G401 (cell line): ENCODE results near the gene ISG15. TPM values are rescaled to one million over a fixed set of nuclear protein-coding genes. Genes with fewer than 3 reads are reported as not detected.
"Not testable (repeated sequence)": the region's sequence is repeated elsewhere in the genome, so short reads cannot be mapped to it uniquely, and the experiment has no call there.

Source experiments
- DNase-seq: peaks from one replicate; pipeline ENCODE4 v3.0.0-alpha.2; 2015; ENCODE audit warnings: low spot score
- in situ Hi-C: cut with HindIII; loops from 2 replicates; pipeline ENCODE4 v1.10.0; 2016; ENCODE audit warnings: low sequenced_read_pairs, mixed read lengths
- total RNA-seq: library from RNA; depleted of rRNA; stranded (reverse); fragments of >200 nt; shearing (Covaris generic); gene quantifications from 2 replicates; pipeline ENCODE4 v1.2.3, GENCODE V29; 2014

Gene ISG15
- total RNA-seq, 1 experiment from 2014 or later, result 213 TPM

- no peak for DNase-seq
- in situ Hi-C loops, result no loop called here
Measured at GRCh38 chr1:1004780-1005697, 8.3 kb upstream of the ISG15 start.

GRCh38 chr1:1005774-1006304 lies 7.5 kb upstream of the ISG15 start:
- in situ Hi-C loops, result no loop called here
- no peak for DNase-seq

- no peak for DNase-seq
- in situ Hi-C loops, result no loop called here
Measured at GRCh38 chr1:1006305-1007159, 6.8 kb upstream of the ISG15 start.

GRCh38 chr1:1010131-1010530 lies 3.2 kb upstream of the ISG15 start:
- in situ Hi-C loops, DNase-seq: not testable (repeated sequence)

- DNase-seq, result no peak
- in situ Hi-C loops, result no loop called here
Measured at GRCh38 chr1:1011396-1011949, 1.8 kb upstream of the ISG15 start.

GRCh38 chr1:1012736-1013104 lies 577 bp upstream of the ISG15 start:
- in situ Hi-C loops, result not testable (repeated sequence)

DNA sequence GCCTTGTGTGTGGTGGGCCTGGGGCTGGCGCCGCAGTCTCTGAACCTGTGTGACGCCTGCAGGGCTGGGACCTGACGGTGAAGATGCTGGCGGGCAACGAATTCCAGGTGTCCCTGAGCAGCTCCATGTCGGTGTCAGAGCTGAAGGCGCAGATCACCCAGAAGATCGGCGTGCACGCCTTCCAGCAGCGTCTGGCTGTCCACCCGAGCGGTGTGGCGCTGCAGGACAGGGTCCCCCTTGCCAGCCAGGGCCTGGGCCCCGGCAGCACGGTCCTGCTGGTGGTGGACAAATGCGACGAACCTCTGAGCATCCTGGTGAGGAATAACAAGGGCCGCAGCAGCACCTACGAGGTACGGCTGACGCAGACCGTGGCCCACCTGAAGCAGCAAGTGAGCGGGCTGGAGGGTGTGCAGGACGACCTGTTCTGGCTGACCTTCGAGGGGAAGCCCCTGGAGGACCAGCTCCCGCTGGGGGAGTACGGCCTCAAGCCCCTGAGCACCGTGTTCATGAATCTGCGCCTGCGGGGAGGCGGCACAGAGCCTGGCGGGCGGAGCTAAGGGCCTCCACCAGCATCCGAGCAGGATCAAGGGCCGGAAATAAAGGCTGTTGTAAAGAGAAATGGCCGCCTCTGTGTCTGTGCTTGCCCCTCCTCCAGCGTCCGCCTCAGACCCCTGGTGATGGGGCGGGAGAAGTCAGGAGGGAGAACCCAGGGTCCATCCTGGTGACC lies 788 bp downstream of the ISG15 start:
- DNase-seq, result no peak
- in situ Hi-C loops, result no loop called here

More at GRCh38 chr1:1012736-1013104, 577 bp upstream of the ISG15 start:
- not testable (repeated sequence) for DNase-seq

GRCh38 chr1:1014799-1015681 lies 1.7 kb downstream of the ISG15 start:
- in situ Hi-C loops, result no loop called here
- DNase-seq, result no peak

GRCh38 chr1:1017397-1018320 lies 4.4 kb downstream of the ISG15 start:
- in situ Hi-C loops, DNase-seq: not testable (repeated sequence)

- in situ Hi-C loops, DNase-seq: not testable (repeated sequence)
Measured at GRCh38 chr1:1018321-1018685, 5.0 kb downstream of the ISG15 start.

DNA sequence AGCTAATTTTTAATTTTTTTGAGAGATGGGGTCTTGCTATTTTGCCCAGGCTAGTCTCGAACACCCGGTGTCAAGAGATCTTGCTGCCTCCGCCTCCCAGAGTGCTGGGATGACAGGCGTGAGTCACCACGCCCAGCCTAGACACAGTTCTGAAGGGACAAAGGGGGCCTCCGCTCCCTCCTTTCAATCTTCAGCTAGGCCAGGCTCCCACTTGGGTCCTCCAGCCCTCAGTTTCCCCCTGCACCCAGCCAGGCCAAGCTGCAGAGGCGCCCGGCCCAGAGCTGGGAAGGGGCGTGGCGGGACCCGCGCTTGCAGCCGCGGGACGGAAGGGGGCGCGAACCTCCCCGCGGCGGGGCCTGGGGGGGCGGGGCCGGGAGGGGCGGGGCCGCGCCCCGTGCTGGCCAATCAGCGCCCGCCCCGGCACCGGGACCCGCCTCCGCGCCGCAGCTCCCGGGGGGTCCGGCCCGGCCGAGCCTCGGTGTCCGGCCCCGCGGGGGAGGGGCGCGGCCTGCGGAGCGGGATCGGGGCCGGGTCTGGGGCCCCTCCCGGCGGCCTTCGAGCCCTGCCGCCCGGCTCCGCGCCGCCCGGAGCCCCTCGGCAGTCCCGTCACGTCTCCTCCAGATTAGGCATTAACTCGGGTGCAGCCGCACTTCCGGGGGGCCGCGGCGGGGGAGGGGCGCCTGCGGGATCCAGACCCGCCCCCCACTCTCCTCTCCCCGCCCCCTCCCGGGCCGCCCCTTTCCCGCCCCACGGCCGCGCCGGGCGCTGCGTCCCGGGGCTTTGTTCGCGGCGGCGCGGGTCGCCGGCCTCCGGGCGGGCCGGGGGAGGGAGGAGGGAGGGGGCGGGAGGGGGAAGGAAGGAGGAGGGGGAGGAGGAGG lies 6.1 kb downstream of the ISG15 start:
- in situ Hi-C loops, result no loop called here
- DNase-seq, result peak; percentile 26

GRCh38 chr1:1020000-1020404 lies 6.7 kb downstream of the ISG15 start, which contains the start of gene AGRN:
TSS of gene AGRN (plus strand) at chr1:1020120. CDS start at chr1:1020173, 53 bp downstream.
- no peak for DNase-seq
- in situ Hi-C loops, result no loop called here

- no peak for DNase-seq
- in situ Hi-C loops, result no loop called here
Measured at GRCh38 chr1:1020415-1021009, 7.2 kb downstream of the ISG15 start.

DNA sequence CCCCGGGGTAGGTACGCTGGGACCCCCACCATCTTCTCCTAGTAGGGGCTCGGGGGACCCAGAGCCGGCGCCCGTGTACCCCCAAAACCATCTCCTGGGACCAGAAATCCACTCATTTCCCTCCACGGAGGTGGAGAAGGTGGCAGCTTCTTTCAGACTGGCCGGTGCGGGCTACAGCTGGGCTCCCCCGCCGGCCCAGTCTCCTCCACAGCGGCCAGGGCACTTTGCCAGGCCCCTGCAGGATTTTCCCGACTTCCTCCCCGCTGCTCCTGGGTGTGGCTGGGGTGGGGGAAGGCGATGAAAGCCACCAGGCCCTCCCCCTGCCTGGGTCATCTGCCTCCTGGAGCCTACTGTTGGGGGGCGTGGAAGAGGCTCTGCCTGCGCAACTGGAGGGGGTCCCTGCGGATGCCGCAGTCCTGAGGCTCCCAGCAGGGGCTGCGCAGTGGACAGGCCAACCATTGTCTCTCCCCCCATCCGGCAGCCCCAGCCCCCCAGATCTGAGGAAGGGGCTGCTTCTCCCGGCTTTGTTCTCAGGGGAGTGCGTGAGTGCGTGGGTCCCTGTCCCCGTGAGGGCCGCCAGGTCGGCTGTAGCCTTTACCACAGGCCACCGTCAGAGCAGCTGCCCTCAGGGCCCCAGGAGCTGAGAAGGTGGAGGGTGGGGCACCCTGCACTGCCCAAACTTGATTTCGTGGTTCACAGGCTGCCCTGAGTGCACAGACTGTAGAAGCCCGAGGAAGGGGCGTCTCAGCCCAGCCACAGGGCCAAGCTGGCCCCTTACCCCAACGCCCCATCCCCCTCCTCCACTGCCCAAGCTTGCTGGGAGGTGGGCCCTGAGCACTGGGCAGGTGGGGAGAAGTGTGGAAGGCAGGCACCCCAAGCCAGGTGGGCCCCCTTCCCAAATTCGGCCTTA lies 8.0 kb downstream of the ISG15 start:
- in situ Hi-C loops, result no loop called here
- DNase-seq, result no peak

DNA sequence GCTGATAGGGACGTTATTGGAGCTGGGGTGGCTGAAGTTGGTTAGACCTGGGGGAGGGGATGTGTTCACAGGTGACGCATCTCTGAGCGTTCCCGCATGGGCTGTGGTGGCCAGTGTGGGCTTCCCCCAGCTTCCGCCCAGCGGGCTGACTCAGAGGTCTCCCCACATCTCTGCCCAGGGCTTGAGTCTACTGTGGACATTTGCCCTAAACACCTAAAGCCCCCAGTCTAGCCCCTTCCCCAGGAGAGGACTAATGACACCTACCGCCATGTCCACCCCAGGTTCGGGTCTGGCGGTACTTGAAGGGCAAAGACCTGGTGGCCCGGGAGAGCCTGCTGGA lies 8.6 kb downstream of the ISG15 start:
- in situ Hi-C loops, result no loop called here
- no peak for DNase-seq
